Activated T-cell treated with anti-CD3 and anti-CD28 coated beads, Interleukin-2, amount 50 U/mL, for 4 hours (primary cell): ENCODE data around the gene HEATR3. TPM values are rescaled to one million over a fixed set of nuclear protein-coding genes. Genes with fewer than 3 reads are reported as not detected.

Experiments used
- ATAC-seq, 2 donors: fragments of 200-7000 bp; cut with Tn5 transposase; one replicate each; pipeline ENCODE4 v1.10.0; 2021
- DNase-seq: peaks from one replicate; pipeline ENCODE4 v3.0.0-alpha.2; 2020
- H3K27me3 Mint-ChIP-seq: one replicate; pipeline ENCODE4 v1.8.0; 2021; ENCODE audit warnings: low read depth, mixed read lengths
- H3K36me3 Mint-ChIP-seq: one replicate; pipeline ENCODE4 v1.8.0; 2022; ENCODE audit warnings: mixed read lengths; ENCODE audit not compliant: insufficient read depth
- H3K4me1 Mint-ChIP-seq: one replicate; pipeline ENCODE4 v1.8.0; 2021; ENCODE audit warnings: low read depth, mixed read lengths
- H3K4me3 Mint-ChIP-seq: one replicate; pipeline ENCODE4 v1.8.0; 2021; ENCODE audit warnings: mild to moderate bottlenecking, moderate library complexity, mixed read lengths
- H3K9me3 Mint-ChIP-seq: one replicate; pipeline ENCODE4 v1.8.0; 2021; ENCODE audit warnings: mixed read lengths
- total RNA-seq, 3 donors: library from RNA; stranded (reverse); gene quantifications; one replicate each; pipeline ENCODE4 v1.2.1, GENCODE V29; 2021

HEATR3 gene
- total RNA-seq, result 10 to 100 TPM; 20.9 to 25.0 (median 24.5) TPM

- no peaks in the 10 kb centered on the region for H3K9me3 Mint-ChIP-seq
- peak; percentile 89 to 91 for ATAC-seq
- H3K4me3 Mint-ChIP-seq, result peak within 1 kb of the TSS; percentile 82
- DNase-seq, result peak; percentile 96
- peaks cover 37% of the 10 kb centered on the region for H3K4me1 Mint-ChIP-seq
- H3K36me3 Mint-ChIP-seq, result peaks cover 19% of the 10 kb centered on the region
- H3K27me3 Mint-ChIP-seq, result no peaks in the 10 kb centered on the region
Observed at GRCh38 chr16:50065624-50066481, at the start of gene HEATR3. Gene HEATR3, plus strand, starts transcription at chr16:50065970. Its CDS starts 162 bp downstream, at chr16:50066132.

- ATAC-seq, result no peak
- no peak overlapping the region for H3K4me3 Mint-ChIP-seq
- H3K4me1 Mint-ChIP-seq, result no peaks in the 10 kb centered on the region
- no peak for DNase-seq
- no peaks in the 10 kb centered on the region for H3K36me3 Mint-ChIP-seq
- H3K9me3 Mint-ChIP-seq, result no peaks in the 10 kb centered on the region
- H3K27me3 Mint-ChIP-seq, result no peaks in the 10 kb centered on the region
Observed at GRCh38 chr16:50017553-50017952, 48.2 kb upstream of the HEATR3 start.

- peaks cover 12% of the 10 kb centered on the region for H3K4me1 Mint-ChIP-seq
- H3K4me3 Mint-ChIP-seq, result no peak overlapping the region
- ATAC-seq (no peak), DNase-seq (no peak)
- H3K27me3 Mint-ChIP-seq, result no peaks in the 10 kb centered on the region
- H3K36me3 Mint-ChIP-seq, result no peaks in the 10 kb centered on the region
- H3K9me3 Mint-ChIP-seq, result no peaks in the 10 kb centered on the region
Observed at GRCh38 chr16:50021544-50021943, 44.2 kb upstream of the HEATR3 start.

GRCh38 chr16:50023641-50024040 lies 42.1 kb upstream of the HEATR3 start:
- no peaks in the 10 kb centered on the region for H3K27me3 Mint-ChIP-seq
- H3K4me3 Mint-ChIP-seq, result no peak overlapping the region
- ATAC-seq, result no peak
- peaks cover 1% of the 10 kb centered on the region for H3K36me3 Mint-ChIP-seq
- DNase-seq, result no peak
- H3K9me3 Mint-ChIP-seq, result no peaks in the 10 kb centered on the region
- H3K4me1 Mint-ChIP-seq, result peaks cover 18% of the 10 kb centered on the region

GRCh38 chr16:50024207-50024606 lies 41.6 kb upstream of the HEATR3 start:
- peaks cover 18% of the 10 kb centered on the region for H3K4me1 Mint-ChIP-seq
- H3K27me3 Mint-ChIP-seq, result no peaks in the 10 kb centered on the region

GRCh38 chr16:50024684-50025536 lies 40.9 kb upstream of the HEATR3 start, which contains the start of gene CNEP1R1:
Gene CNEP1R1, plus strand, starts transcription at chr16:50025225. Its CDS starts 91 bp downstream, at chr16:50025316.
- Mint-ChIP-seq H3K4me3 (peak within 1 kb of the TSS; percentile 94), H3K4me1 (peaks cover 18% of the 10 kb centered on the region), H3K36me3 (peaks cover 1% of the 10 kb centered on the region), H3K9me3 (no peaks in the 10 kb centered on the region), H3K27me3 (no peaks in the 10 kb centered on the region)
- ATAC-seq (peak; percentile 97 to 98), DNase-seq (peak; percentile 87)

More at GRCh38 chr16:50024207-50024606, 41.6 kb upstream of the HEATR3 start:
- Mint-ChIP-seq H3K4me3 (peak overlapping the region; percentile 94), H3K9me3 (no peaks in the 10 kb centered on the region), H3K36me3 (peaks cover 1% of the 10 kb centered on the region)
- DNase-seq (no peak), ATAC-seq (no peak)

GRCh38 chr16:50025537-50025931 lies 40.2 kb upstream of the HEATR3 start:
- Mint-ChIP-seq H3K27me3 (no peaks in the 10 kb centered on the region), H3K4me3 (peak overlapping the region; percentile 94), H3K36me3 (peaks cover 1% of the 10 kb centered on the region), H3K9me3 (no peaks in the 10 kb centered on the region), H3K4me1 (peaks cover 18% of the 10 kb centered on the region)
- peak; percentile 25 to 34 for ATAC-seq
- peak; percentile 7 for DNase-seq

GRCh38 chr16:50027829-50028228 lies 37.9 kb upstream of the HEATR3 start:
- DNase-seq (no peak), ATAC-seq (no peak)
- Mint-ChIP-seq H3K4me3 (no peak overlapping the region), H3K4me1 (peaks cover 18% of the 10 kb centered on the region), H3K9me3 (no peaks in the 10 kb centered on the region), H3K36me3 (peaks cover 13% of the 10 kb centered on the region), H3K27me3 (no peaks in the 10 kb centered on the region)

- Mint-ChIP-seq H3K9me3 (no peaks in the 10 kb centered on the region), H3K27me3 (no peaks in the 10 kb centered on the region), H3K4me3 (no peak overlapping the region), H3K4me1 (peaks cover 5% of the 10 kb centered on the region), H3K36me3 (peaks cover 26% of the 10 kb centered on the region)
- DNase-seq (no peak), ATAC-seq (no peak)
Observed at GRCh38 chr16:50035468-50035992, 30.2 kb upstream of the HEATR3 start.

GRCh38 chr16:50036426-50036825 lies 29.3 kb upstream of the HEATR3 start:
- H3K36me3 Mint-ChIP-seq, result peaks cover 19% of the 10 kb centered on the region
- peaks cover 5% of the 10 kb centered on the region for H3K4me1 Mint-ChIP-seq
- DNase-seq (no peak), ATAC-seq (no peak)
- H3K9me3 Mint-ChIP-seq, result no peaks in the 10 kb centered on the region
- no peak overlapping the region for H3K4me3 Mint-ChIP-seq
- H3K27me3 Mint-ChIP-seq, result no peaks in the 10 kb centered on the region

GRCh38 chr16:50037662-50038220 lies 28.0 kb upstream of the HEATR3 start:
- ATAC-seq (no peak), DNase-seq (no peak)
- Mint-ChIP-seq H3K27me3 (no peaks in the 10 kb centered on the region), H3K9me3 (no peaks in the 10 kb centered on the region), H3K36me3 (peaks cover 14% of the 10 kb centered on the region), H3K4me1 (peaks cover 5% of the 10 kb centered on the region), H3K4me3 (no peak overlapping the region)

GRCh38 chr16:50038286-50038685 lies 27.5 kb upstream of the HEATR3 start:
- H3K36me3 Mint-ChIP-seq, result peaks cover 11% of the 10 kb centered on the region
- peaks cover 5% of the 10 kb centered on the region for H3K4me1 Mint-ChIP-seq
- H3K27me3 Mint-ChIP-seq, result no peaks in the 10 kb centered on the region
- DNase-seq (no peak), ATAC-seq (no peak)
- no peak overlapping the region for H3K4me3 Mint-ChIP-seq
- H3K9me3 Mint-ChIP-seq, result no peaks in the 10 kb centered on the region

GRCh38 chr16:50038756-50039529 lies 26.8 kb upstream of the HEATR3 start:
- Mint-ChIP-seq H3K9me3 (no peaks in the 10 kb centered on the region), H3K27me3 (peaks cover 6% of the 10 kb centered on the region), H3K4me1 (peaks cover 5% of the 10 kb centered on the region), H3K4me3 (no peak overlapping the region), H3K36me3 (peaks cover 11% of the 10 kb centered on the region)
- ATAC-seq (no peak), DNase-seq (no peak)
